SH-SY5Y (cell line): Measurements from ENCODE around the gene TMEM91.

ENCODE experiments used
- GATA2 ChIP-seq: IDR thresholded peaks from 2 replicates; pipeline ENCODE4 v1.6.1; 2011; ENCODE audit warnings: mild to moderate bottlenecking, low read depth, low read length
- GATA3 ChIP-seq: IDR thresholded peaks from 2 replicates; pipeline ENCODE4 v1.6.1; 2011; ENCODE audit warnings: low read depth, mild to moderate bottlenecking, low read length, moderate library complexity

Gene TMEM91

DNA sequence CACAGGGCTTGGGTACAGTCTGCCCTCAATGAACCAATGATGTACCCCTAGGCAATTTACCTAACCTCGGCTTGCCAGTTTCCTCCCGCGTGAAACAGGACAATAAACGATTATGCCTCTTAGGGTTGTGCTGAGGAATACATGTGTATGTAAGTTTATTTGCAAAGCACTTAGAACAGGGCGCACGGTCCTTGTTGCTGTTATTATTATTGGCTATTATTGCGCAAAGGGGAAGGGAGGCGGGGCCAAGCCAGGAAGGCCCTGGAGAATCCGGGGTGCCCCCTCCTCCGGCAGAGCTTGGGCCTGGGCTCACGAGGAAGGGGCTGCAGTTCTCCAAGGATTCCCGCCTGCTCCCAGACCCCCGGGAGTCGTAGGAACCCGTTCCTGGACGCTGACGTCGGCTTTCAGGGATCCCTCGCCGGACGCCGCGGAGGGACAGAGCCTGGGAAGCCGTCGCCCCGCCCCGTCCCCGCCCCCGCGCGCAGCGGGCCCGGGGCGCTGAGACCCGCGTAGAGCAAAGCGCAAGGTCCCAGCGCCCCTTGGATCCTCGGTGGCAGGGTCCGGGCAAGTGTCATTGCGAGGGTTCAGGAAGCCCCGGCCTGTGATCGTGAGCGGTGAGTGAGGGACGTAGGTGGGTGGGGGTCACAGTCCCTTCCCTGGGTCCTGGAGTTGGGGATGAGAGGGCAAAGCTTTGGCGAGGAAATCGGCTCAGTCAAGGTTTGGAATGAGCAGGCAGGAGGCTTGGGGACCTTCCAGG lies at the start of gene TMEM91:
Gene TMEM91 (plus strand): TSS at position 293 of the 757 bp plus-strand sequence. CDS start 1,777 bp downstream, outside the sequence.
- TF ChIP-seq GATA2 (no peak), GATA3 (no peak)

DNA sequence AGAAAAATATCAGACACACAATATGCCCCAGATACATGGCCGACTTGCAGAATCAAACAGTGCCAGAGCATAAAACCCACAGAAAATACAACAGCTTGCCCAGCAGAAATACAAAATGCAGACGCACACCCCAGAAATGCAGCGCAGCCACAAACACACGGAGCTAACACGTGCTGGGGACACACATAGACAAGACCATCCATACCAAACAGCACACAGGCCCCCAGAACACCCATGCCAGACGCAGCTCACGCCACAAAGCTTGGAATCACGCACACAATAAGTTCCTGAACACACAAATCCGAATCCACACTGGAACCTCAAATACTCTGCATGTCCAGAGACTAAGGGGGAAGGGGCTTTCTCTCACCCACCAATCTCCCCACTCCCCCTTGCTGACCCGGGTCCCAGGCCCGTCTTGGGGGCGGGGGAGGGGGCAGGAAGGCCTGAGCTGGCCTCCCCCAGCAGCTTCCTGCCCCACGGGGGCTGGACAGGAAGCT lies 49.2 kb upstream of the TMEM91 start:
- no peak for TF ChIP-seq GATA2
- TF ChIP-seq GATA3 = no peak

- TF ChIP-seq GATA2 (no peak), GATA3 (no peak)
Observed at GRCh38 chr19:41327576-41328156, 48.7 kb upstream of the TMEM91 start.

GRCh38 chr19:41328157-41328841 lies 48.0 kb upstream of the TMEM91 start:
- TF ChIP-seq GATA2 = no peak
- TF ChIP-seq GATA3 = no peak

- TF ChIP-seq GATA2 (no peak), GATA3 (no peak)
Observed at GRCh38 chr19:41328842-41329225, 47.5 kb upstream of the TMEM91 start.

DNA sequence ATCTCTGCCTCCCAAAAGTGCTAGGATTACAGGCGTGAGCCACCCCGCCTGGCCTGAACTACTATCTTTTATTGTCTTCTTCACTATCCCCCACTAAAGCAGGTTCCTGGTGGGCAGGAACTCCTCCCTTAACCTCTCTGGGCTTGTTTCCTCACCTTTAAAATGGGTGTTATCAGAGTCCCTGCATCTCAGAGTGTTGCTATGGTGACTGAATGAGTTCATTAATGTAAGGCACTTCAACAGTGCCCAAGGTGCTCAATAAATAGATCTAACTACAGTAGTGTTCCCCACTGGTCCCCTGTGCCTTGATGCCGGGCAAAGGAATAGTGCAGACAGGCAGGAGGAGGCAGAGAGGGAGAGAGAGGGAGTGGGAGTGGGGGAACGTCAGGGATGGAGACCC lies 45.9 kb upstream of the TMEM91 start:
- TF ChIP-seq GATA2 (no peak), GATA3 (no peak)

DNA sequence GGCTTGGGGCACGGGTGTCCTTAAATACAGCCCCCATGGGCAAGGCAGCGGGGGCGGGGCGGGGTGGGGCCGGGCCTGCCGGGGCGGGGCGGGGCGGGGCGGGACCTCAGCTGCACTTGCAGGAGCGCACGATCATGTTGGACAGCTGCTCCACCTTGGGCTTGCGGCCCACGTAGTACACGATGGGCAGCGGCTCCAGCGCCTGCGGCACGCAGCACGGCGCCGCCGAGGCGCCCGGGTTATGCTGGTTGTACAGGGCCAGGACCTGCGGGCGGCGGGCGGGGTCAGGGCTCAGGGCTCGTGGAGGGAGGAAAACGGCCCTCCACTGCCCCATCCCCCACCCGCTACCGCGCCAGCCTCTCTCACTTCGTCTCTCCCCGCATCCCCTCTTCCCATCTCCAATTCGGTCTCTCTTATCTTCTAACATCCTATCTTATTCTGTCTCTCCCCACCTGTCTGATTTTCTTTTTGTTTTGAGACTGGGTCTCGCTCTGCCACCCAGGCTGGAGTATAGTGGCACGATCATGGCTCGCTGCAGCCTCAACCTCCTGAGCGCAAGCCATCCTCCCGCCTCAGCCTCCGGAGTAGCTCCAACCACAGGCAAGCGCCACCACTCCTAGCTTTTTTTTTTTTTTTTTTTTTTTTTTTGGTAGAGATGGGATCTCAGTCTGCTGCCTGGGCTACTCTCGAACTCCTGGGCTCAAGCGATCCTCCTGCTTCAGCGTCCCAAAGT lies 45.2 kb upstream of the TMEM91 start:
- no peak for TF ChIP-seq GATA3
- no peak; the same call in 1 of the 2 replicates for TF ChIP-seq GATA2

- TF ChIP-seq GATA3 = no peak
- TF ChIP-seq GATA2 = no peak
Observed at GRCh38 chr19:41332000-41332399, 44.3 kb upstream of the TMEM91 start.

DNA sequence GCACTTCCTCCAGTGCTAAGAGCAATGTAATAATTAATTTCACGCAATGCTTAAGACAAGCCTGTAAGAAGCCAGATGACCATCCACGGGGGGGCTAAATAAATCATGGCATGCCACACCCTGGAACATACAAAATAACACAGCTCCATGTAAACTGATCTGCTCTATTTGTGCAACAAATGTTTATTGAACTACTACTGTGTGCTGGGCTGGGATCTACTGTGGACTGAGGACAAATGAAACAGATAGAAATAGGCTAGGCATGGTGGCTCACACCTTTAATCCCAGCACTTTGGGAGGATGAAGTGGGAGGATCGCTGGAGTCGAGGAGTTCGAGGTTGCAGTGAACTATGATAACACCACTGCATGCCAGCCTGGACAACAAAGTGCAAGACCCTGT lies 43.9 kb upstream of the TMEM91 start:
- TF ChIP-seq GATA2 (no peak), GATA3 (no peak)

DNA sequence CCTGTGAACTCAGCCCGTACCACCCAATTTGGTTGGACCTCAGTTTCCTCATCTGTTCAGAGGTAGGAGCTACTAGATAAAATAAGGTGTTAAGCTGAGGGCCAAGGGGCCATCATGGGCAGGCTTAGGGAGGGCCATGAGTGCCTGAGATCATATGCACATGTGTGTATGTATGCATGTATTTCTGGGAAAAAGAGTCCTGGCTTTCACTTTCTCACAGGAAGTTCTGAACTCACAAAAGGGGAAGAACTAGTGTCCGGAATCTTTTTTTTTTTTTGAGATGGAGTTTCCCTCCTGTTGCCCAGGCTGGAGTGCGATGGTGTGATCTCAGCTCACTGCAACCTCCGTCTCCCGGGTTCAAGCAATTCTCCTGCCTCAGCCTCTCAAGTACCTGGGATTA lies 41.5 kb upstream of the TMEM91 start:
- TF ChIP-seq GATA3 = no peak

- no peak for TF ChIP-seq GATA3
Observed at GRCh38 chr19:41335467-41335866, 40.9 kb upstream of the TMEM91 start.

- TF ChIP-seq GATA2 (no peak), GATA3 (no peak)
Observed at GRCh38 chr19:41339936-41340335, 36.4 kb upstream of the TMEM91 start.

GRCh38 chr19:41341669-41342490 lies 34.5 kb upstream of the TMEM91 start:
- TF ChIP-seq GATA3 = no peak
- no peak for TF ChIP-seq GATA2
